ENCODE data around the gene MYO1G.
A peak's percentile ranks its signal among the peaks of the same experiment; 100 is the strongest.
"Not testable (repeated sequence)": the region's sequence is repeated elsewhere in the genome, so short reads cannot be mapped to it uniquely, and the experiment has no call there.

MYO1G gene

GRCh38 chr7:44978511-44979366, at the start of gene MYO1G:
TSS of gene MYO1G (minus strand) at chr7:44979015. CDS start at chr7:44978961, 54 bp downstream.
- H3K27ac ChIP-seq = peak within 1 kb of the TSS; percentile 32; the same call in 1 of the 2 replicates
- TF ChIP-seq CTCF (IDR thresholded peaks at IDR 0.05) (no peak), ZFX (IDR thresholded peaks at IDR 0.05; ENCODE audit: borderline replicate concordance) (no peak)

GRCh38 chr7:45028138-45028919, 49.5 kb upstream of the MYO1G start:
- H3K27ac ChIP-seq = no peak overlapping the region

GRCh38 chr7:45027774-45028114, 48.9 kb upstream of the MYO1G start:
- no peak for TF ChIP-seq CTCF (IDR thresholded peaks at IDR 0.05)
- TF ChIP-seq ZFX (IDR thresholded peaks at IDR 0.05; ENCODE audit: borderline replicate concordance) = no peak
- H3K27ac ChIP-seq = no peak overlapping the region

More at GRCh38 chr7:45028138-45028919, 49.5 kb upstream of the MYO1G start:
- TF ChIP-seq CTCF (IDR thresholded peaks at IDR 0.05) (no peak), ZFX (IDR thresholded peaks at IDR 0.05; ENCODE audit: borderline replicate concordance) (no peak)

- no peak overlapping the region for H3K27ac ChIP-seq
Observed at GRCh38 chr7:45026984-45027773, 48.4 kb upstream of the MYO1G start.

GRCh38 chr7:45026013-45026412, 47.2 kb upstream of the MYO1G start:
- H3K27ac ChIP-seq = no peak overlapping the region
- TF ChIP-seq ZFX (IDR thresholded peaks at IDR 0.05; ENCODE audit: borderline replicate concordance) (no peak), CTCF (IDR thresholded peaks at IDR 0.05) (no peak)

More at GRCh38 chr7:45026984-45027773, 48.4 kb upstream of the MYO1G start:
- no peak for TF ChIP-seq CTCF (IDR thresholded peaks at IDR 0.05)
- no peak for TF ChIP-seq ZFX (IDR thresholded peaks at IDR 0.05; ENCODE audit: borderline replicate concordance)

GRCh38 chr7:45025473-45025872, 46.7 kb upstream of the MYO1G start:
- H3K27ac ChIP-seq = not testable (repeated sequence)

GRCh38 chr7:45024126-45024744, 45.4 kb upstream of the MYO1G start:
- TF ChIP-seq ZFX (IDR thresholded peaks at IDR 0.05; ENCODE audit: borderline replicate concordance) (no peak), CTCF (IDR thresholded peaks at IDR 0.05) (no peak)
- H3K27ac ChIP-seq = no peak overlapping the region

Data from 22Rv1 (cell line).